ENCODE results near the gene NKIRAS2.

GRCh38 chr17:42058063-42058462 is 38.2 kb downstream of the NKIRAS2 start:
- no peak for TF ChIP-seq ZFP36 (IDR thresholded peaks at IDR 0.05; ENCODE audit: borderline replicate concordance, low read depth, low read length, partially characterized antibody)
- TF ChIP-seq MAFF (IDR thresholded peaks at IDR 0.05; ENCODE audit: low read depth, low read length) = no peak

All from HepG2 (cell line).